ENCODE measurements around the gene SLC6A4.

SLC6A4 gene

DNA sequence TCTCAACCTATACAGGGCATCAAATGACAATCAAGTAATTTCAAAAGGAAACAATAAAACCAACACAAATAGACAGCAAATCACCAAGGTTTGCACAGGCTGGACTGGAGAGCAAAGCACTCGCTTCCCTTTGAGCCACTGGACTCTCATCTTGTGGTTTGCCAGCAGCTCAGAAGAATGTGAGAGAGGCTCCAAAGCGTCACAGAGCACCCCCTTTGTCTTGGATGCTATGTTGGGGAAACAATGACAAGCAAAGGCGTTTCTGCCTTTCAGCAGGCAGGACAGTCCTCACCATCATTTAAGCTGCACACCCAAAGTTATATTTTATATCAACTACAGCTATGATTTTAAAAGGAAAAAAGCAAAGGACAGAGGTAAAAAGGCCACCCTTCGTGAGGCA lies 13.2 kb downstream of the SLC6A4 start:
- POLR2A ChIA-PET: no interaction called here
- 100% methylated on average over 3 of the region's 4 CpGs for WGBS (ENCODE audit: insufficient coverage)
- H3K9me3 ChIP-seq (ENCODE audit: control extremely low read depth in 1 of 5, control insufficient read depth in 4 of 5, insufficient read depth in 2 of 5, low read depth in 1 of 5, low read length in 4 of 5): no peaks in the 10 kb centered on the region
- H3K36me3 ChIP-seq (ENCODE audit: control insufficient read depth in 4 of 4, insufficient read depth in 4 of 4, low read length in 3 of 4): no peaks in the 10 kb centered on the region
- H3K4me1 ChIP-seq (ENCODE audit: control extremely low read depth in 1 of 4, control insufficient read depth in 4 of 4, insufficient read depth in 4 of 4, low read length in 3 of 4): no peaks in the 10 kb centered on the region
- no peak for DNase-seq
- H3K27me3 ChIP-seq (replicated peaks in 2 of 5; ENCODE audit: control insufficient read depth in 4 of 5, insufficient read depth in 5 of 5, low read length in 4 of 5): peaks cover 0 to 4% (median 0%) of the 10 kb centered on the region in 5 experiments
- no peak overlapping the region for H3K4me3 ChIP-seq (ENCODE audit: control insufficient read depth in 1 of 7, extremely low read depth in 1 of 7, insufficient read depth in 4 of 7, low read depth in 2 of 7, low read length in 6 of 7)
- CTCF ChIA-PET: interaction anchor here (1.1 to 1.2 kb wide), 2 partner anchors 96 to 118 kb away, joined by 3 to 4 read pairs; no protein-coding TSS in a partner anchor
- H3K27ac ChIP-seq (ENCODE audit: insufficient read depth in 1 of 2, low read depth in 1 of 2, low read length in 2 of 2, poor library complexity in 1 of 2, severe bottlenecking in 2 of 2): no peak overlapping the region

DNA sequence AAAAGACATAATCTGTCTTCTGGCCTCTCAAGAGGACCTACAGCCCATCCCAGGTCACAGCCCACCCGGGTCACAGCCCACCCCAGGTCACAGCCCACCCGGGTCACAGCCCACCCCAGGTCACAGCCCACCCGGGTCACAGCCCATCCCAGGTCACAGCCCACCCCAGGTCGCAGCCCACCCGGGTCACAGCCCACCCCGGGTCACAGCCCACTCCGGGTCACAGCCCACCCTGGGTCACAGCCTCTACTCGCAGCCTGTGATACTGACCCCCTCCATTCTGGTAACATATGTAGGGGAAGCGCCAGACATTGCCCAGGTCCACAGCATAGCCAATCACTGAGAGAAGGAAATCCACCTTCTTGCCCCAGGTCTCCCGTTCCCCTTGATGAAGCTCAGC lies 14.2 kb downstream of the SLC6A4 start:
- ChIA-PET POLR2A (no interaction called here), CTCF (interaction anchor here (1.1 kb wide), 1 partner anchor 117 kb away, joined by 3 read pairs; no protein-coding TSS in a partner anchor)
- Histone ChIP-seq H3K27me3 (replicated peaks in 2 of 5; ENCODE audit: control insufficient read depth in 4 of 5, insufficient read depth in 5 of 5, low read length in 4 of 5) (peaks cover 0 to 4% (median 0%) of the 10 kb centered on the region in 5 experiments), H3K9me3 (ENCODE audit: control extremely low read depth in 1 of 5, control insufficient read depth in 4 of 5, insufficient read depth in 2 of 5, low read depth in 1 of 5, low read length in 4 of 5) (no peaks in the 10 kb centered on the region), H3K4me3 (ENCODE audit: control insufficient read depth in 1 of 7, extremely low read depth in 1 of 7, insufficient read depth in 4 of 7, low read depth in 2 of 7, low read length in 6 of 7) (no peak overlapping the region), H3K27ac (ENCODE audit: insufficient read depth in 1 of 2, low read depth in 1 of 2, low read length in 2 of 2, poor library complexity in 1 of 2, severe bottlenecking in 2 of 2) (no peak overlapping the region), H3K4me1 (ENCODE audit: control extremely low read depth in 1 of 4, control insufficient read depth in 4 of 4, insufficient read depth in 4 of 4, low read length in 3 of 4) (no peaks in the 10 kb centered on the region), H3K36me3 (ENCODE audit: control insufficient read depth in 4 of 4, insufficient read depth in 4 of 4, low read length in 3 of 4) (no peaks in the 10 kb centered on the region)
- DNase-seq: no peak
- WGBS (ENCODE audit: insufficient coverage): 93% methylated on average over 5 of the region's 10 CpGs

- no peaks in the 10 kb centered on the region for H3K4me1 ChIP-seq (ENCODE audit: control extremely low read depth in 1 of 4, control insufficient read depth in 4 of 4, insufficient read depth in 4 of 4, low read length in 3 of 4)
- ChIA-PET POLR2A (no interaction called here), CTCF (interaction anchor here (0.7 to 0.8 kb wide), 2 partner anchors 15 to 121 kb away, joined by 3 to 4 read pairs; no protein-coding TSS in a partner anchor)
- no peak overlapping the region for H3K27ac ChIP-seq (ENCODE audit: insufficient read depth in 1 of 2, low read depth in 1 of 2, low read length in 2 of 2, poor library complexity in 1 of 2, severe bottlenecking in 2 of 2)
- peaks cover 0 to 4% (median 0%) of the 10 kb centered on the region in 5 experiments for H3K27me3 ChIP-seq (replicated peaks in 2 of 5; ENCODE audit: control insufficient read depth in 4 of 5, insufficient read depth in 5 of 5, low read length in 4 of 5)
- H3K4me3 ChIP-seq (ENCODE audit: control insufficient read depth in 1 of 7, extremely low read depth in 1 of 7, insufficient read depth in 4 of 7, low read depth in 2 of 7, low read length in 6 of 7): no peak overlapping the region
- no peaks in the 10 kb centered on the region for H3K9me3 ChIP-seq (ENCODE audit: control extremely low read depth in 1 of 5, control insufficient read depth in 4 of 5, insufficient read depth in 2 of 5, low read depth in 1 of 5, low read length in 4 of 5)
- WGBS (ENCODE audit: insufficient coverage): 94% methylated on average over 5 of the region's 5 CpGs
- DNase-seq: no peak
- no peaks in the 10 kb centered on the region for H3K36me3 ChIP-seq (ENCODE audit: control insufficient read depth in 4 of 4, insufficient read depth in 4 of 4, low read length in 3 of 4)
These were observed 15.1 kb downstream of the SLC6A4 start for GRCh38 chr17:30220414-30220813.

- Histone ChIP-seq H3K27me3 (replicated peaks in 2 of 5; ENCODE audit: control insufficient read depth in 4 of 5, insufficient read depth in 5 of 5, low read length in 4 of 5) (peaks cover 0 to 2% (median 0%) of the 10 kb centered on the region in 5 experiments), H3K36me3 (ENCODE audit: control insufficient read depth in 4 of 4, insufficient read depth in 4 of 4, low read length in 3 of 4) (no peaks in the 10 kb centered on the region), H3K27ac (ENCODE audit: insufficient read depth in 1 of 2, low read depth in 1 of 2, low read length in 2 of 2, poor library complexity in 1 of 2, severe bottlenecking in 2 of 2) (no peak overlapping the region), H3K4me1 (ENCODE audit: control extremely low read depth in 1 of 4, control insufficient read depth in 4 of 4, insufficient read depth in 4 of 4, low read length in 3 of 4) (no peaks in the 10 kb centered on the region), H3K4me3 (ENCODE audit: control insufficient read depth in 1 of 7, extremely low read depth in 1 of 7, insufficient read depth in 4 of 7, low read depth in 2 of 7, low read length in 6 of 7) (no peak overlapping the region), H3K9me3 (ENCODE audit: control extremely low read depth in 1 of 5, control insufficient read depth in 4 of 5, insufficient read depth in 2 of 5, low read depth in 1 of 5, low read length in 4 of 5) (no peaks in the 10 kb centered on the region)
- 92% methylated on average over 6 of the region's 7 CpGs for WGBS (ENCODE audit: insufficient coverage)
- no peak for DNase-seq
- CTCF ChIA-PET: interaction anchor here (0.7 to 1.0 kb wide), 3 partner anchors 14 to 122 kb away, joined by 3 to 4 read pairs (median 3); no protein-coding TSS in a partner anchor
- POLR2A ChIA-PET: no interaction called here
These were observed 15.7 kb downstream of the SLC6A4 start for GRCh38 chr17:30219833-30220232.

GRCh38 chr17:30219315-30219714 lies 16.2 kb downstream of the SLC6A4 start:
- Histone ChIP-seq H3K27me3 (replicated peaks in 2 of 5; ENCODE audit: control insufficient read depth in 4 of 5, insufficient read depth in 5 of 5, low read length in 4 of 5) (no peaks in the 10 kb centered on the region), H3K4me1 (ENCODE audit: control extremely low read depth in 1 of 4, control insufficient read depth in 4 of 4, insufficient read depth in 4 of 4, low read length in 3 of 4) (no peaks in the 10 kb centered on the region), H3K4me3 (ENCODE audit: control insufficient read depth in 1 of 7, extremely low read depth in 1 of 7, insufficient read depth in 4 of 7, low read depth in 2 of 7, low read length in 6 of 7) (no peak overlapping the region), H3K36me3 (ENCODE audit: control insufficient read depth in 4 of 4, insufficient read depth in 4 of 4, low read length in 3 of 4) (no peaks in the 10 kb centered on the region), H3K27ac (ENCODE audit: insufficient read depth in 1 of 2, low read depth in 1 of 2, low read length in 2 of 2, poor library complexity in 1 of 2, severe bottlenecking in 2 of 2) (no peak overlapping the region), H3K9me3 (ENCODE audit: control extremely low read depth in 1 of 5, control insufficient read depth in 4 of 5, insufficient read depth in 2 of 5, low read depth in 1 of 5, low read length in 4 of 5) (no peaks in the 10 kb centered on the region)
- DNase-seq: no peak
- ChIA-PET CTCF (interaction anchor here (1.0 kb wide), 1 partner anchor 95 kb away, joined by 3 read pairs; no protein-coding TSS in a partner anchor), POLR2A (no interaction called here)
- 96% methylated on average over 4 of the region's 4 CpGs for WGBS (ENCODE audit: insufficient coverage)

DNA sequence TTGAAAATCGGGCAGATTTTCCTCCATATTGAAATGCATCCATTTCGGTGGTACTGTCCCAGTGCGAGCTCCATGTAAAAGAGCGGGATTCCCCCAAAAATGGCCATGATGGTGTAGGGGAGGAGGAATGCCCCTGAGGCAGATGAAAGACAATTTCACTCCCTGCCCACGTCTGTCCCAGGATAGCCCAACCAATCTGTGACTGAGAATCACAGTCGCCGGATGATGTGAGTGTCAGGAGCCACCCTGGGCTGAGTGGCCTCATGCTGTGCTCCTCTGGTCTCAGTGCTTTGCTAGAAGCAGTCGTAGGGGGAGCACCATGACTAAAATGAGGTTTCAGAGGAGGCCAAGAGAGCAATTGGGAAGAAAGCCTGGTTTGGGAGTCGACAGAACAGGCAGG lies 16.7 kb downstream of the SLC6A4 start:
- no peak for DNase-seq
- CTCF ChIA-PET: no interaction called here

DNA sequence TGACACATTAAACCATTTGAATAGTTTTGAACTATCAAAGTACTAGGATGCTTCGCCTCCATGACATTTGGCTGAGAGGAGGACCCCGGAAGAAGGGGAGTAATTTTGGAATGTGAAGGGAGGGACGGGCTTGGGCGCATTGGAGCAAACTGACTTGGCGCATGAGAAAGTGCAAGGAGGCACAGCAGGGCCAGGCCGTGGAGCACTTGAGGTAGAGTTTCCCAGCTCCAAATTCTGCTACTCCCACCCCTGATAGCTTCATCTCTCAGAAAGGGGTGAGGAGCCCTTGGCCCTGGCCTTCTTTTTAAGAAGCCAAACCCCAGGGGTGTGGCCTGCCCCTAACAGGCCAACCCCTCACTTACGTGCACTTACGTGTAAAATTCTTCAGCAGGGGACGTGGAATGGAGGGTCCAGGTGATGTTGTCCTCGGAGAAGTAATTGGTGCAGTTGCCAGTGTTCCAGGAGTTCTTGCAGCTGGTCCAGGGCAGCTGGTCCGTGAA lies 17.7 kb downstream of the SLC6A4 start:
- H3K9me3 ChIP-seq (ENCODE audit: control extremely low read depth in 1 of 5, control insufficient read depth in 4 of 5, insufficient read depth in 2 of 5, low read depth in 1 of 5, low read length in 4 of 5): no peaks in the 10 kb centered on the region
- H3K27me3 ChIP-seq (replicated peaks in 2 of 5; ENCODE audit: control insufficient read depth in 4 of 5, insufficient read depth in 5 of 5, low read length in 4 of 5): no peaks in the 10 kb centered on the region
- H3K36me3 ChIP-seq (ENCODE audit: control insufficient read depth in 4 of 4, insufficient read depth in 4 of 4, low read length in 3 of 4): no peaks in the 10 kb centered on the region
- no peak for DNase-seq
- ChIA-PET POLR2A (no interaction called here), CTCF (interaction anchor here (0.5 kb wide), 1 partner anchor 22 kb away, joined by 3 read pairs; no protein-coding TSS in a partner anchor)
- WGBS (ENCODE audit: insufficient coverage): over 99% methylated on average over 11 of the region's 11 CpGs
- H3K4me1 ChIP-seq (ENCODE audit: control extremely low read depth in 1 of 4, control insufficient read depth in 4 of 4, insufficient read depth in 4 of 4, low read length in 3 of 4): no peaks in the 10 kb centered on the region
- H3K4me3 ChIP-seq (ENCODE audit: control insufficient read depth in 1 of 7, extremely low read depth in 1 of 7, insufficient read depth in 4 of 7, low read depth in 2 of 7, low read length in 6 of 7): no peak overlapping the region
- H3K27ac ChIP-seq (ENCODE audit: insufficient read depth in 1 of 2, low read depth in 1 of 2, low read length in 2 of 2, poor library complexity in 1 of 2, severe bottlenecking in 2 of 2): no peak overlapping the region

More for the DNA sequence above, 16.7 kb downstream of the SLC6A4 start:
- POLR2A ChIA-PET: no interaction called here
- no peak overlapping the region for H3K4me3 ChIP-seq (ENCODE audit: control insufficient read depth in 1 of 7, extremely low read depth in 1 of 7, insufficient read depth in 4 of 7, low read depth in 2 of 7, low read length in 6 of 7)
- H3K27ac ChIP-seq (ENCODE audit: insufficient read depth in 1 of 2, low read depth in 1 of 2, low read length in 2 of 2, poor library complexity in 1 of 2, severe bottlenecking in 2 of 2): no peak overlapping the region
- WGBS (ENCODE audit: insufficient coverage): 93% methylated on average over 9 of the region's 9 CpGs
- H3K9me3 ChIP-seq (ENCODE audit: control extremely low read depth in 1 of 5, control insufficient read depth in 4 of 5, insufficient read depth in 2 of 5, low read depth in 1 of 5, low read length in 4 of 5): no peaks in the 10 kb centered on the region
- no peaks in the 10 kb centered on the region for H3K36me3 ChIP-seq (ENCODE audit: control insufficient read depth in 4 of 4, insufficient read depth in 4 of 4, low read length in 3 of 4)
- no peaks in the 10 kb centered on the region for H3K27me3 ChIP-seq (replicated peaks in 2 of 5; ENCODE audit: control insufficient read depth in 4 of 5, insufficient read depth in 5 of 5, low read length in 4 of 5)
- no peaks in the 10 kb centered on the region for H3K4me1 ChIP-seq (ENCODE audit: control extremely low read depth in 1 of 4, control insufficient read depth in 4 of 4, insufficient read depth in 4 of 4, low read length in 3 of 4)
